Hematopoietic multipotent progenitor cell treated with erythropoietin and hydrocortisone succinate and interleukin-3 and kit ligand, for 17 days (in vitro differentiated cells): ENCODE results near the gene HS2ST1.
A peak's percentile ranks its signal among the peaks of the same experiment; 100 is the strongest.
"Not testable (repeated sequence)": the region's sequence is repeated elsewhere in the genome, so short reads cannot be mapped to it uniquely, and the experiment has no call there.

ENCODE experiments used
- DNase-seq: peaks from one replicate; pipeline ENCODE4 v3.0.0-alpha.2; 2015; ENCODE audit warnings: low spot score

Gene HS2ST1

DNA sequence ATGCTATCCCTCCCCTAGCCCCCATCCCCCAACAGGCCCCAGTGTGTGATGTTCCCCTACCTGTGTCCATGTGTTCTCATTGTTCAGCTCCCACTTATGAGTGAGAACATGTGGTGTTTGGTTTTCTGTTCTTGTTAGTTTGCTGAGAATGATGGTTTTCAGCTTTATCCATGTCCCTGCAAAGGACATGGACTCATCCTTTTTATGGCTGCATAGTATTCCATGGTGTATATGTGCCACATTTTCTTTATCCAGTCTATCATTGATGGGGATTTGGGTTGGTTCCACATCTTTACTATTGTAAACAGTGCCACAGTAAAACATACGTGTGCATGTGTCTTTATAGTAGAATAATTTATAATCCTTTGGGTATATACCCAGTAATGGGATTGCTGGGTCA is 152.3 kb downstream of the HS2ST1 start:
- not testable (repeated sequence) for DNase-seq

DNA sequence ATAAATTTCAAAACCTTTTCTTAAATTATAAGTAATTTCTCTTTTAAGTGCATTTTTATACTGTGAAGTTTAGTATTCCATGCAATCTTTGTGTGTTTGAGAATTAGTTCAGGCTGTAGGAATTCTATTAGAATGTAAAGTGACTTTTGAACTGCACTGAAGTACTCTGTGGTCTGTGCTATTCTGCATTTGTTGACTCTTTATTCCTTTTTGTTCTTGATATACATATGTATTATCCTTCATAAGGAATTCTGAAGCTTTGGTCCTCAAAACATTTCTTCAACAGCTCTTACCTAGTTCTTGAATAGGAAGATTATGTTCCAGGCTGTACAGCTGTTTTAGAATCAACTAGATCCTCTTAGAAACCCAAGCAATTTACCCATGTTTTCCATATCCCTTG is 158.0 kb downstream of the HS2ST1 start:
- no peak for DNase-seq

DNA sequence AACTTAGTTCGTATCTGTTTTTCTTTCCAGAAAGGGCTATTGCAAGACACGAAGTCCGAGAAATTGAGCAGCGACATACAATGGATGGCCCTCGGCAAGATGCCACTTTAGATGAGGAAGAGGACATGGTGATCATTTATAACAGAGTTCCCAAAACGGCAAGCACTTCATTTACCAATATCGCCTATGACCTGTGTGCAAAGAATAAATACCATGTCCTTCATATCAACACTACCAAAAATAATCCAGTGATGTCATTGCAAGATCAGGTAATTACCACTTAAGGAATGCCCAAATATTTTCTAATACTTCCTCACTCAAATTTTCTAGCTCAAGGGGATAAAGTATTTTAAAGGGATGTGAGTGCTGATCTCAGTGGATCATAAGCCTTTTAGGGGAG is 158.5 kb downstream of the HS2ST1 start:
- no peak for DNase-seq

DNA sequence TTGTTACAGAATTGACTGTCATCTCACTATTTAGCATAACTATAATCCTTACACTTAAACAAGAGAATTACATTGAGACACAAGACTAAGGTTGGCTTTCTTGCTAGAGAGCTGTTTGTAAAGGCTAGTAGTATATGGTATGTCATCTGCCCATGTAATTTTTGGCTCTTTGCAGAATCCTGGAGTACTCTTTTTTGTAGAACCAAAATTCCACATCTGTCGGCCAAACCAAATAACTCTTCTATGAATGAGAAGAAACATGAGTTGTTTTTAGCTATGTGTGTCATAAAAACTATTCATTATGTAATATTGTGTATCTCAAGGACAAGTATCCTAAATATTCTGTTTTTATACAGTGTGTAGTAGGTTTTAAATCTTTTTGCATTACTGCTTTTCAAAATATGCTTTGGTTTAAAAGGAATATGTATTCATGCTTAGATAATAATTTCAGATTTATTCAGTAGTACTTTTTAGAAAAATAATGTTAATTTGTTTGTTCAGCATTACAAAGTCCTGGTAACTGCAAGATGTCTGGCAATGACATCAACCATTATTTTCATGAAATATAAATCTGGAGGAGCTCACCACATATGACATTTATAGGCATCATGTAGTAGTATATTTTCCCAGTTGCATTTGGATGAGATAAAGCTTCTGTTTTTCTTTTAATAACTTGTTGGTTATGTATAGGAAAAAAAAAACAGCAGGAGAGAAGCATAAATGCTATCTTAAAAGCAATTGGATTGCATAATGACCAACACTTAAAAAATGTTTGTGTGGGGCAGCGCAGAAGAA is 159.8 kb downstream of the HS2ST1 start:
- no peak for DNase-seq

DNA sequence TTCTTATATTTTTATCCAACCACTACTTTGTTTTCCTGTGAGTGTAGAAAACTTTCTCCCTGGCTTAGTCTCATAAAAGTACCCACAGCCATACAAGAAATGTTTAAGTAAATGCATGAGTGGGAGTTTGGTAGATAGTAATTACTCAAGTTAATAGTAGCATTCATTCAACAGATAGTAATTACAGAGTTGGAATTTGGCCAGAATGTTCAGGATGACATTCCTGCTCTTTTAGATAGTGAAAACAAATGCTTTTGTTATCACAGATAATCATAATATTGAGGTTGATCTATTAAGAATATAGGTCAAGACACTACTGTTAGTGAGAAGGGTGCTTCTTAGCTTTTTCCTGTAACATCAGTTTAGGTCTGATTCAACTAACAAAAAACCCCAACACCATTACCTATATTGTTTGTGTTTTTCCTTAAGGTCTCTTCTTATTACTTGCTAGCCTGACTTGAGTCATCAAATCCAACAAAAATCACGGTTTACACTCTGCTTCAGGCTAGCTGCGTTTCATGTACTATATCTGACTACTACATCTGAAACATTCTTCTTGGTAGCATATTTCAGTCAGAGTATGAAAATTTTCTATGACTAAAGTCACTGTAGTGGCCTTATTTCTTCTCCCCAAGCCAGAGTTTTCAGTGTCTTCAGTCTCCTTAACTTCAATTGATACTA is 163.7 kb downstream of the HS2ST1 start:
- DNase-seq = no peak

DNA sequence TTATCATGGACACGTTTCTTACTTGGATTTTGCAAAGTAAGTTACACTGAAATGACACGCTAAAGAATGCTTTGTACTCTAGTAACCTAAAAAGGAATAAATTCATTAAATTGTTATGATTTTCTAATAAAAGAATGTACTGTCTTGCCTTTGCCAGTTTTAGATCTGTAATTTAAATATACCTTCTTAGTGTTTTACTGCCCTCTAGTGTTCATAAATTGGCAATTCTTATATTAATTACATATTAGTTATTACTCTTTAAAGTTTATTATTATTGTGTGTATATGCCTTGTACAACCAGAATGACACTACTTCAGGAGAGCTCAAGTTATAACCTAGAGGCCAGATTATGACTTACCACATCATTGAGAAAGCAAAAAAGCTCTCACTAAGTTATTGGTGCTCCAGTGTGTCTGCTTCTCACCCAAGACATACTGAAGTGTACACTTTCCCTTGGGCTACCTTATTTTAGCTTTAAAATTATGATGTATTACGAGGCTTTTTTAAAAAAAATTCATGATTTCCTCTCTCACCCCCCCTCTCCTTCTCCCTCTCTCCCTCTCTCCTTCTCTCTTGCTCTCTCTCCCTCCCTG is 169.9 kb downstream of the HS2ST1 start:
- DNase-seq = peak; percentile 61

DNA sequence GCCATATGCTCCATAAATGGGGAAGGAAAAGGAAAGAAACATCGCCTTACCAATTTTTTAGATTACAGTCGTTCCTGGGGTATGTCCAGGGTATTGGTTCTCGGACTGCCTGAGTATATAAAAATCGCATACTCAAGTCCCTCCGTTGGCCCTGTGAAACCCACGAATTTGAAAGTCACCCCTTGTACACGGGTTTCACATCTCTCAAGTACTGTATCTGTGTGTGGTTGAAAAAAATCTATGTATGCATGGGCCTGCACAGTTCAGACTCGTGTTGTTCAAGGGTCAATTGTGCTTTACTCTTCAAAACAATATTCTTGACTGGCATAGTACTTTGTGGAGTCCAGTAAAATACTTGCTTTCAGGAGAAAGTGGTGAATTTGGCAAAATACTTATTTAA is 171.7 kb downstream of the HS2ST1 start:
- no peak for DNase-seq

DNA sequence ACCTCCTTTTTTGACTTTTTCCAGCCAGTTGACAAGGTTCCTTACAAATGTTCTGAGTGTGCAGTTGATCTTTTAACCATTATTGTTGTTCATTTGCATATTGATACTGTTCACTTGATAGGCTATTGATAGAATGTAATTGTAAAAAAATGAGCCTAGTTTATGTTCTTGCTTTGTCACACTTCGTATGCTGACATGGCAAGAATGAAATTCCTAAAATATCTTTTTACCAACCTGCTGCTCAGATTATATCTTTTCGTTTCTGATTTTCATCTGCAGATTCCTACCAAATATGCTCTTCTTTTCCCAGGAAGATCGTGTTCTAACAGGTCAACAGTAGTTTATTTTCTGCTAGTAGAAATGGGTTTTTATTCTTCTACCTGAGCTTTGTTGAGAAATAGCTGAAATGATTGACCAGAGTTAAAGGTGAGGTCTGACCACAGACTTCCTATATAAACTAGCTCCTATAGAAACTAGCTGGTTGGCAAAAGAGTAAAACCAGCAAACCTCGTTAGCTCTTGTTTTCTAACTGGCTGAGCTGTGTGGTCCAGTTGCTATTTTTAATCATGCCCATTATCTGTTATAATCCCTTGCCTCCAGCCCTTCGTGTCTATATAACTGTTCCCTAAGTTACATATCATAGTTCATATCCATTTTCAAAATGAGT is 174.8 kb downstream of the HS2ST1 start:
- no peak for DNase-seq

DNA sequence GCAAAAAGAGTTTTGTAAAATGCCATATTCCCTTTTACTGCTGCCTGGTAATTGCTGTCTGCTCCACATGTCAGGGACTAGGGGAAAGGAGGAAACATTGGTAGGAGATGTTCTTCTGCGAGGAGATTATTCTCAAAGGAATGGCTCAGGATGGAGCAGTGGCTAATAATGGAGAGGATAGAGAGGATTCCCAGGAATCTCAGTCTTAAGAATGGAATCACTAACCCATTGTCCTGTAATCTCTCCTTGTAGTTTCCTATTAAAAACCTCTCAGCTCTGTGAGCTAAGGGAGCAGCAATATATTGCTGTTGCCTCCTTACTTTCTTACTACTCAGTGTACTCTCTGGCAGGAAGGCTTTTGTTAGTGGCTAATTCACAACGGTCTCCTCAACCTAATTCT is 175.4 kb downstream of the HS2ST1 start:
- no peak for DNase-seq

DNA sequence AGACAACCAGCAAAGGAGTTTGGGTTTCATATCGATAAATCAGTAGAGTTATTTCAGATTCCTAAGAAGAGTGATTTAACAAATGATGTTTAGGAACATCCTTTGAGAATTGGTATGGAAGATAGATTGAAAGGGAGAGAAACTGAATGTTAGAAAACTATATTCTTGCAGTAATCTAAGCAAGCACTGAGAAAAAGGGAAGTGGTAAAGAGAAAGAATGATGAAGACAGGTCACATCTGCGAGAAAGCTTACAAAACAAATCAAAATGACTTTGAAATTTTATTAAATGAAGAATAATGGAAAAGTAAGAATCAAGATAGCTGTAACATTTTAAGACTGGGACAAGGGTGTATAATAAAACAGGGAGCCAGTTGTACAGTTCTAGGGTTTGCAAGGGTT is 177.0 kb downstream of the HS2ST1 start:
- DNase-seq = no peak

DNA sequence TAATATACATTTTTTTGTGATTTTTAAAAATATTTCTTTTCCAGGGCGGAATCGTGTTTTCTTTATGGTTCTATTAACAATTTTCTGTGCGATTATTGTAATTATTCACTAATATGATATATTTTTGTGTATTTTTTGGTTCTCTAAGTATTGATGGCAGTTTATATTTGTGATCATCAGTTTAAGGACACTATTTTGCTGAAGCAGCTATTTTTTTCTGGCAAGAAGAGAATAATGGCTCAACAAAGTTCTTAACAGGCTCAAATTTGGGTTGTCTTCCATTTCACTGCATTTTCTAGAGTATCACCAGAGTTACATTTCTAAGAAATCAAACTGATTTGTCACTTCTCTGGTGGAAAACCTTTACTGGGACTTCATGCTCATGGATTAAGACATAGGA is 178.4 kb downstream of the HS2ST1 start:
- DNase-seq = no peak

DNA sequence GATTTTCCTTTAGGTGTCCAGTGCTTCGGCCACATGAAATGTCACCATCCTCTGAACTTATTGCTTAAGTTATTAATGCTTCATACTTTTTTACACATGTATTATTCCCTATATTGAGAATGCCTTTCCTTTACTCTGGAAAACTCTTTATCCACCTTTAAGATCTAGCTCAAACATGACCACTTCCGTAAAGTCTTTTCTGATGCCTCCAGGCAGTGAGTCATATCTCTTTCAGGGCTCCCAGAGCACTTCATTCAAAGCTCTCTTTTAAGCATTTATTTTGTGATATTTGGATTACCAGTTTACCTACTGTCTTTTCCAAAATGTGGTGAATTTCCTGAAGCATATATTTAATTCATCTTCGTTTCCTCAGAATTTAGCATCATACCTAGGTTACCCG is 178.9 kb downstream of the HS2ST1 start:
- DNase-seq = no peak

DNA sequence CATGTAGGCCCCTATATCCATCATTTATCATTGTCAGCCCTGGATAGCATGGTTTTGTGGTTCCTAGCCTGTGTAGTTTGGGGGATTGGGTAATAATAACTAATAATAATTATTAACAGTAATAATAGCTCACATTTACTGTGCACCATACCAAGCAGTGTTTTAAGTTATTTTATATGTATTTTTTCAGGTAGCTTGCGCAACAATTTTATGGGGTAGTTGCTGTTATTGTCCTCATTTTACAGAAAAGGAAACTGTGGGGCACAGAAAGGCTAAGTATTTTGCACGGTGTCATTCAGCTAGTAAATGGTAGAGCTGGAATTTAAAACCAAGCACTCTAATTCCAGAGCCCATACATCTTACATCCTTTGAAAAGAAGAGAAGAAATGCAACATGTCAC is 179.8 kb downstream of the HS2ST1 start:
- DNase-seq = no peak

DNA sequence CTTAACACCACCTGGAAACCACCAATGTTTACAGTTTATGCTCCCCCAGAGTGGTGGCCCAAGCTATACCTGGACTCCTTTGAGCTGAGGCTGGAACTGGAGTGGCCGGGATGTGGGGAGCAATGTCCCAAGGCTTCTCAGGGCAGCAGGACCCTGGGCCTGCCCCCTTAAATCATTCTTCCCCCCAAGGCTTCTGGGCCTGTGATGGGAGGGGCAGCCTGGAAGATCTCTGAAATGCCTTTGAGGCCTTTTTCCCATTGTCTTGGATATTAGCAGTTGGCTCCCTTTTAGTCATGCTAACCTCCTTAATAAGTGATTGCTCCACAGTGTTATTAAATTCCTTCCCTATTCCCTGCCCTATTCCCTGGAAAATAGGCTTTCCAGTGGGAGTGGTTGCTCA is 185.8 kb downstream of the HS2ST1 start:
- DNase-seq = no peak

DNA sequence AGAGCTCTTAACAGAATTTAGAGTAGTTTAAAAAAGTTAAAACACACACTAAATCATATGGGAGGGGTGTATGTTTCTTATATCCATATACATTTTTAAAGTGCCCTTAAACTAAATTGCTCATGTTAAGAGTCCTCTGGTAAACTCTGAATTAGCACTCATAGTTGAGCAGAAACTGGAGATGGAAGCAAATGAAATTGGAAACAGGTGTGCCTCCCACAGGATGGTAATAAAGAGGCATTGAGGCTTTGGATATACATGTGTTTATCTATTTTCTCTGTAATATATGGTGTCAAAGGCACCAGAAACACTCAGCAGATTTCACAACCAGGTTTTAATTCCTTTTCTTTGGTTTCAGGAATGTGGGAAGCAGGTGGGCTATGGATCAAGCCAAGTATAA is 188.6 kb downstream of the HS2ST1 start:
- DNase-seq = no peak

DNA sequence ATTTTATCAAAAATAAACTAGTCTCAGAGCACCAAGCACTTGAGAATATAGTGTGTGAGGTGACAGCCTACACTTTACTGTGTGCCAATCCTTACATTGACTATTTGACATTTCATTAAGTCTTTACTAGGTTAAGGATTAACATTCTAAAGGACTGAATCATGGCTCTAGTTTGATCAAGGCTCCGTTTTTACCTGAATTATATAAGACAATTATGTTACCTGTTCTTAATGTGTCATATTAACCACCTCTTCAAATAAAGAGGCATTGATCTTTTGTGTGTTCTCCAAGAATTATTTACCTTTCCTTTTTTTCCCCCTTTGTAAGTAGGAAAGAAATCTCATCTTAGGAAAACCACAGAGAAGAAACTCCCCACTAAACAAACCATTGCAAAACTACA is 189.7 kb downstream of the HS2ST1 start:
- DNase-seq = no peak

DNA sequence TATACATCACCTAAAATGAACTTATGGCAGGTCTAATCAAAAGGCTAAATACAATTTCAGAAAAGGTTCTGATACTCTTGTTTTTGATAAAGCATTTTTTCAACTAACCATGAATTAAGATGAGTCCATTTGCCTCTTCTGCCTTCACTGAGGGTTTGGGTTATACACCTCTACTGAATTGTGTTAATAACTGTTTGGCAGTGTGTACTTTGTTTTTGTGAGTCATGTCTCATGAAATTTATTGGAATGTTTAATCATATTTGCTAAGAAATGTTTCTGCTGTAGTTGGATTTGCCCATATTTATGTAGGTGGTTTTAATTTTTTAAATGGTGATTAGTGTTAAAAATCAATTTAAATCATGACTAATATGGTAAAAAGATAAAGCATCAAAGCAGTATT is 190.5 kb downstream of the HS2ST1 start:
- no peak for DNase-seq

DNA sequence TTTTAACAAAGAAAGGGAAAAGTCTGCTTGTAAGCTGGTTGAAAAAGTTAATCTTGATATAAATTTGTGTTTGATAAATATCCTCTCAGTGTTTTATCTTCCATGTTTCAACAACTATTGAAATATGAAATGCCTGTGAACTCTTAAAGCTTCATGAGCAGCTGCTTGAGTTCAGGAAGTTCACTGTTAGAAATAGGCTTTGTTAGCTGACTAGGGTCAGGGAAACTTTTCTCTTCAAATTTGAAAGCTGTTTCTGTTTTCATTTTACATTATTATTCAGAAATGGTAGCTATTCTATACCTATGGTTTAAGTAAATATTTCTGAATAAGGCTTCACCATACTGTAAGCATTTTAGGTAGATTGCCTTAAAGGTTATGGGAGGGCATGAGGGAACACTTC is 191.7 kb downstream of the HS2ST1 start:
- DNase-seq = no peak

DNA sequence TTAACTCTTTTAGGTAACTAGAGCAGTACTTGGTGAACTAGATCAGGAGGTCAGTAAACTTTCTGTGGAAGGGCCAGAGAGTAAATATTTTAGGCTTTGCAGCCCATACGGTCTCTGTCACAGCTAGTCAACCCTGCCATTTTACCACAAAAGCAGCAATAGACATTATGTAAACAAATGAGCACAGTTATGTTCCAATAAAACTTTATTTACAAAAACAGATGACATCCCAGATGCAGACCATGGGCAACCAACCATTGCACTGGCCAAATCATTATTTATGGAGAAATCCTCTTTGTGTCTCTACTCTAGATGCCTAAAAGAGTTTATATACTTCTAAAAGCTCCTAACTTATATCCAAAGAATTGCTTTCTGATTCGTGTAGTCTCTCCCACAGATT is 192.4 kb downstream of the HS2ST1 start:
- DNase-seq = no peak

DNA sequence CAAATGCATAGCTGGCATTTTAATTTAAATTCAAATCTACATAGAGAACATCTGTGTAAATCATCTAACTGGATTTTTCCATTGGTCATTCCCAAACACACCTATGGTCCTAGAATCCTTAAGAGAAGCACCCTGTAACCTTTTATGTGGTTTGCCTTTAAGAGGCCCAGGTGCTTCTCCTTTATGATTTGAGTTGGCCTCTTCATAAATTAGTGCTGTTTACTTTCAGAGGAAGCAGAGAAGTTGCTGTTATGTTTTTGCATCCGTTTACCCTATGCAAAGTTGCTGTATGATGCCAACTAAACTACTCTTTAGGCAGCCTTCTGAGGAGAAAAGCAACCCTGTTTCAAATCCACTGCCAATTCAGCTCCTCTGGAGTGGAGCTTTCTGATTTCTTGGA is 193.8 kb downstream of the HS2ST1 start:
- no peak for DNase-seq

DNA sequence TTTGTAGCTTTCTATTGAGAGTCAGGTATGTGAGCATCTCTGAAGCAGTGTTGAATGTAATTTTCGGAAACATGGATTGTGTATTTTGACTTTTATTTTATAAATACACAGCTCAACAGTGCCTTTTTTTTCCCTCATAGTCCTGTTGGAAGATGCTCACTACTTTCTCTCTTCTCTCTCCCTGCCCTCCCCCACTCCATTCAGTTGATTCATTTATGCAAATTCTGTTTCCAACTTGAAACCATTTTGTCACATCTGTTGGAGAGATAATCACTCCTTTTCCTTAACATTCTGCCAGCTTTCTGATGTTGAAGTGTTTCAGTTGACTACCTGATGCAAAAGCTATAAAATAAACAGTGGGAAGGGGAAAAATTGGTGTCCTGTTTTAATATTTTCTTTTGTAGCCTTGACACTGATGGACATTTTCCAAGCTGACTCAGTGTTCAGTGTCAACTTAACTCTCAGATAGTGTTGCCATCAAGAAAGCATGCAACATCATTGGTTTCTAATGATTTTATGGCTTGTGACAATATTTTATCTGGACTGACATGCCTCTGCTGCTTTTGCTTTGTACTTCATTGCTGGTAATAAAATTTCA is 194.5 kb downstream of the HS2ST1 start:
- no peak for DNase-seq

DNA sequence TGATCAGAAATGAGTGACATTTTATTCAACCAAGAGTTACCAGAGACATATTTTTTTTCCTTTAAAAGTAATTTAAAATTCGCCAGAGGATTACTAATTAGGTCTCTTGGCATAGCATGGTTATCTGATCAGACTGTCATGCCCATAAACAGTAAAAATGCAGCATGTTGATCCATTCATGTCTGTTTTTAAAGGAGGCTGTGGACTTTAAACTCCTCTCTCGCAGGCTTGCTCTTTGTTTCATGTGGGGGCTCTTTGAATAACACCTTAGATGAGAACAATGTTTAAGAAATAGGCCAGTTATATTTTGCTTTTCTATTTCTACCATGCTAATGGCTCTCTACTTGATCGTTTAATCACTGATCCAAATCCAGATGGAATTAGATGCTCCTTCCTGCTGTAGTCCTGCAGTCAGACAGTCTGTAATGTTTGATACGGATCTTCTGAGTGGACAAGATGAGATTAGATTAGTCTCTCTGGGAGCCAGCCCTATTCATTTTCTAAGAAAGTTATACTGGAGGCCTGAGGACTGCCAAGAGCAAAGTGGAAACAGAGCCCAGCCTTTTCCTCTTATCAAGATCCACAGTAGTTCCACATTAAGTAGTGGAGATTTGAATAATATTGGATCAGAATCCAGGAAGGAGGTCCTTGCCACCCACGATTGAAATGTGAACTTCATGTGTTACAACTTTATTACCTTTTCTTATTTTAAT is 197.4 kb downstream of the HS2ST1 start:
- DNase-seq = no peak
